Limb (tissue), 2 donors: ENCODE measurements around the gene MSH5.
"Not testable (repeated sequence)": the region's sequence is repeated elsewhere in the genome, so short reads cannot be mapped to it uniquely, and the experiment has no call there.

Experiments used
- DNase-seq, 2 donors: peaks; one replicate each; pipeline ENCODE4 v3.0.0-alpha.2; 2016; ENCODE audit errors: extremely low spot score in 2 of 2

The MSH5 gene

DNA sequence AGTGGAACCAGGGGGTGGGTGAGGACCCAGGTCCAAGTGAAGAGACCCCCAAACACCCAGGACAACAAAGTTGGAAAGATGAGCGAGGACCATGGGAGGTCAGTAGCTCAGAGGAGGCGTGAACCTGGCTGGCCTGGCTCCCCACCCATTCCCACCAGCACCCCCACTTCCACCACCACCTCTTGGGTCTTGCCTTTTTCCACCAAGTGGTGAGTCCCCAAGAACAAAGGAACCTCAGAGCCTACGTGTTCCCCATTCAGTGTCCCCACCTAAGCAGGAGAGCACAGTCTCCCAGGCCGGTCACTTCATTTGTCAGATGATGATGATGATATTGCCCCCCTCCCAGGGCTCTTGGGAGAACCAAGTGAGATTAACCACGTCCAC is 37.9 kb downstream of the MSH5 start:
- no peak for DNase-seq

DNA sequence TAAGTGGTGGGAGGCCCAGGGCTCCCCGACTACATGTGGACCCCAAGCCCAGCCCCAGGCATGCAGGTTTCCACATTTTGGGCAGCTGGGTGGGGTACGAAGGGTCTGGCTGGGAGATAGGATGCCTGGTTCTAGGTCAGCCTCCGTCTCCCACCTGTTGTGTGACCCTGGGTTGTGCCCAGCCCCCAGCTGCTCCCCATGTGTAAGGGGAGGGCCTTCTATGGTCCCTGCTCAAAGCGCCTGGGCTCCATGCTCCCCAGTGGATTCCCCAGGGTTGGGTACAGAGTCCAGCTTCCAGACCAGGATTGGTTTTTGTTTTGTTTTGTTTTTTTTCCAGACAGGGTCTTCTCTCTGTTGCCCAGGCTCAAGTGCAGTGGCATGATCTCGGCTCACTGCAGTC is 38.4 kb downstream of the MSH5 start:
- no peak for DNase-seq

DNA sequence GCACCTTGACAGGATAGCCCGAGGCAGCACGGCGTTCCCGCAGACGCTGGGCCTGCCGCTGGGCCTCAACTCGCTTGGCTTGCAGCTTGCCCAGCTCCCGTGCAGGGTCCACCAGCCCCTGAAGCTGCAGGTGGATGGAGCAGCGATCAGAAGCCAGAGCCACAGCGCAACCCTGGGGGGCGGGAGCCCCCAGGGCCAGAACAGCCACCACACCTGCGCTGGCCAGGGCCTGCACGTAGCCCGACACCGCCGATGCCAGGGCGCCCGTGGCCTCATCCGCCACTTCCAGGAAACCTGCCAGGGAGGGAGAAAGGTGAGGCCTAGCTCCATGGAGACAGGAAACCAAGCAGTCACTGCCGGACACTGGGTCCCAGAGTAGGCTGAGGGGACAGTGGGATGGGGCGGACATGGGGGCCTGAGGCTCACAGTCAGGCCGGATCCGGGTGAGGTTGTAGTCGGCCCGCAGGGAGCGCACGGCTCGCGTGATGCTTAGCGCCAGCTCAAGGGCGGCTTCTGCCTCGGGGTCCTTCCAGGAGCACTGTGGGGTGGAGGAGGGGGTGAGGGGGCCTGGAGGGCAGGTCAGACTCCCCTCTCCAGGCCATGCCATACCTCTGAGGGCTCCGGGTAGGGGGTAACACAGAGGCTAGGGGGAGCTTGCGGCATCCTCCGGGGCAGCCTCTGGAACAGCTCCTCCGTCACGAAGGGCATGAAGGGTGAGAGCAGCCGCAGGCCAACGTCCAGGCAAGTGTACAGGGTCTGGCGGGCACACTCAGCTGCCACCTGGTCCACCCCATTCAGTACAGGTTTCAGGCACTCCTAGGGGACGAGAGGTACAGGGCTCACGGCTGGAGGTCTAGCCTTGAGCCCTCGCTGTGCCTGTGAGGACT is 39.4 kb downstream of the MSH5 start:
- no peak for DNase-seq

DNA sequence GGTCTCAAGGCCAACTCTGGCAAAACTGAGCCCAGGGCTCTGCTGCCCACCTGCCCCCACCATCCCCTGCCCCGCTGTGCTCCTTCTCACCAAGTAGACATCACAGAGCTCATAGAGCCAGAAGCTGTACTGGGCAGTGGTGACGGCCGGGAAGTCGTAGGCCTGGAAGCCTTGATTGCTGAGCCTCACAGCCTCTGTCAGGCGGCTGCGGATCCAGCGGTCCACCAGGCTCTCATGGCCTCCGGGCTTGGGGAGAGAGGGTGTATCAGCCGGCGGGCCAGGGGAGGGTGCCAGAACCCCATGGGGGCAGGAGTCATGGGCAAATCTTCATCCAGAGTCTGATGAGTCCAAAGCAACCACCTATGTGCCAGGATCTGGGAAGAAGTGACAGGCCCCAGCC is 40.1 kb downstream of the MSH5 start:
- DNase-seq, result no peak

DNA sequence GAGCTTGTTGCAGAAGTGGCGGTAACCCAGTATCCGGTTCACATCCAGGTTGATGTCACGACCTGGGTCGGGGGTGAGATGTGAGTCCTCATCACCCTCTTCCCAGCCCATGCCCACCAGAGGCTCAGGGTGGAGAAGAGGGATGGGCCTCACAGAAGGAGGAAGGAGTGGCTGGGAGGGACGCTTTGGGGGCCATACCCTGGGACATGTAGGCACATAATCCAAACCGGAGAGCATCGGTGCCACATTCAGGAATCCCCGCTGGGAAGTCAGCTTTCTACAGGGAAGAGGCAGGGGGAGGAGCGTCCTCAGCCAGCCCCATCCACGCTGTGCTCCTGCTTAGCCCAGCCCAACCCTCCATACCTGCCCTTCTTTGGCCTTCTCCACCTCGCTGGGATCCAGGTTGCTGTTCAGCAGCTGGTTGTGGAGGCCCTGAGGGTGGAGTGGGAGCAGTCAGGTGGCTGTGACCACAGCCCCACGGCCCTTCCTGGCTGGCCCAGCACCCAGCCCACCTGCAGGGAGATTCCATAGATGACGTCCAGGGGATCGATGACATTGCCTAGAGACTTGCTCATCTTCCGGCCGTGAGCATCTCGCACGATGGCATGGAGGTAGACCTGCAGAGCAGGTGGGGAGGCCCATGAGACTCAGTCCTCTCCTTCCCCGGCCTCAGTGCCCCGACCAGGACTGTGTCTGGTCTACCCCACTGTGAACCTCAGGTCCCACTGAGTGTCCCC is 40.9 kb downstream of the MSH5 start:
- DNase-seq, result no peak

DNA sequence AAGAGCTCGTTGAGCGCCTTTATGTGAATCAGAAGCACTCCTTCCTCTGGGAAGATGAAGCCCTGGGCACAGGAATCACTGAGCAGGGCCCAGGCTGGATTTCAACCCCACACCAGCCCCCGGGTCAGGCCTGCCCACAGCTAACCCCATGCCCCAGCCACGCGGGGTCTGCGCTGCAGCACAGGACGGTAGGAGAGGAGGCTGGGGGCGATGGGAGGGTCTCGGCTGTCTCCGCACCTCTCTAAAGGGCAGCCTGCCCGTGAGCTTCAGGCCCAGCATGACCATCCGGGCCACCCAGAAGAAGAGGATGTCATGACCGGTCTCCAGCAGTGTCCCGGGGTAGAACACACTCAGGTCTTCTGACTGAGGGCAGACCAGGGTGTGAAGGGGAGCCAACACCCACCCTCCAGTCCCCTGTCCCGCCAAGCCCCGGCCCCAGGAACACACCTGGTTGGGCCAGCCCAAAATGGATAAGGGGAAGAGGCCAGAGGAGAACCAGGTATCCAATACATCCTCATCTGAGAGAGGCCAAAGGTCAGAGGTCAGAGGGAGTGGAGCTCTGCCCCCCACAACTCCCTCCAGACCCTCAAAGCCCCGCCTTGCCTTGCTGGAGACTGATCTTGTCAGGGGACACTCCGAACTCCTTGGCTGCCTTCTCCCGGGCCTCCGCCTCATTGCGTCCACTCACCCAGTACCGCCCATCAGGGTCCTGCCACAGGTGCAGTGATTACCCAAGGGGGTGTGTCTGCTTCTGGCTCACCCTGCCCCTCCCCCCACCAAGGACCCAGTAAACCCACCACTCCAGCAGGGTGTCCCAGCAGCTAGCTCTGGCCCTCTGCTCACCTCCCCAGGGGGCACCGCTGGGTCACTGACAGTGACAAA is 41.7 kb downstream of the MSH5 start:
- no peak for DNase-seq

DNA sequence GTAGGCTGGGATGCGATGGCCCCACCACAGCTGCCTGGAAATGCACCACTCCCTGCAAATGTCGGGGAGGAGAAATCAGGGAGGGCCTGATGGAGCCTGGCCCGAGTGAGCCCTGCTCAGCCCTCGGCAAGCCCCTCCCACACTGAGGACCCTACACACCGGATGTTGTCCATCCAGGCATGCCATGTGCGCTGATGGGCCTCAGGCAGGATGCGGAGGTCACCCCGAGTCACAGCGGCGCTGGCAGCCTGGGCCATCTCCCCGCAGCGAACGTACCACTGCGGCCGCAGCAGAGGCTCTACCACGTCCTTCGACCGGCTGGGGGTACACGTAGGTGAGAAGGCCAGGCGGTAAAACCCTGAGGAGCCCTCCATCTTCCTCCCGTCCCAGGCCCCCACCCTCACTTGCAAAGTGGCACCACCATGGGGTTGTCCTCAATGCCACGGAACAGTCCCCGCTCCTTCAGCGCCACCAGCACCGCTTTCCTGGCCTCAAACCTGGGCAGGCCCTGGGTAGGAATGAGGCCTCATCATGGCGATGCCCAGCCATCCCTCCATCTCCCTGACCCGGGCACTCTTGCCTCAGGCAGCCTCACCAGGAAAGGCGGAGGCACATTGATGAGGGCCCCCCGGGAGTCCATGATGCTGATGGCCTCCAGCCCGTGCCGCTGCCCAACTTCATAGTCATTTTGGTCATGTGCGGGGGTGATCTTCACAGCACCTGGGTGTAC is 42.5 kb downstream of the MSH5 start:
- no peak for DNase-seq

DNA sequence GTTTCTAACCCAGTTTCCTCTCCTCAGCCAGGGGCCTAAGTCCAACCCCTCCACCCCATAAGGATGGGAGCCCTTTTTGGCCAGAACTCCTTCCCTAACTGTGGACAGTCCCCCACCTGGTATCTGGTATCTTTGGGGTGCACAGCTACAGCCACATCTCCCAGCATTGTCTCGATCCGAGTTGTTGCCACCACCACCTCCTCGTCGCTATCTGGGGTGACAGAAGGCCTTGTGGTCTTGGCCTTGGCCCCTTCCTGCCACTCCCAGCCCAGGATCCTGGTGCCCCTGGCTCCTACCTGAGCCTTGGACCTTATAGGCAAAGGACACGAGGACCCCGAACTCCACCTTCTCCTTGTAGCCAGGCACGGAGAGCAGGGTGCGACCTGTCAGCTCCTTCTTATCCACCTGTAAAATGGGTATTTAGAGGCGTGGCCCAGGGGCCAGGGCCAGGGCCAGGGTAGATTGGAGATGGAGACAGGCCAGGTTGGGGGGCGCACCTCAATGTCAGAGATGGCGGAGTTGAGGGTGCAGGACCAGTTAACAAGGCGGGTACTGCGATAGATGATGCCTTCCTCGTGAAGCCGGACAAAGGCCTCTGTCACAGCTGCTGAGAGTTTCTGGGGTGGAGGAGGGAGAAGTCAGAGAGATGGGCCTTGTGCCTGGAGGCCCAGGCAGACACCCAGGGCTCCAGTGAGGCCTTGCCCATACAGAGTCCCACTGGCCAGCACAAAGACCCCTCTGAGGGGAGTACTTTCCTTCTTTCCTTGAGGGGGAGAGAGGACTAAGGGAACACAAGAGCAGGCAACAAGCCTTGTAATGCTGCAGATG is 44.5 kb downstream of the MSH5 start:
- DNase-seq, result no peak

DNA sequence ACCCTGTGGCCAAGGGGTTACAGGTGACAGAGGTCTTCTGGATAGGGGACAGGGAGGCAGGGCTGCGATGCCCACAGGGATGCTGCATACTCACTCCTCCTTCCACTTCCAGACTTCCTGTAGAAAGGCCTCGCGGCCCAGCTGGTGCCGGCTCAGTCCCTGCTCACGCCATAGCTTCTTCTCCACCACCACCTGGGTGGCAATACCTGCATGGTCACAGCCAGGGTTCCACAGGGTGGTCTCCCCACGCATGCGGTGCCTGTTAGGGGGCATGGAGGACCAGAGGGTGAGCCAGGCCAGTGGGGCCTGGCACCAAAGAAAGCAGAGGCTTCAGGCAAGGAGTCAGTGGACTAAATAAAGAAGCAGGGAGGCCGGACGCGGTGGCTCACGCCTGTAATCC is 45.7 kb downstream of the MSH5 start:
- DNase-seq, result no peak

DNA sequence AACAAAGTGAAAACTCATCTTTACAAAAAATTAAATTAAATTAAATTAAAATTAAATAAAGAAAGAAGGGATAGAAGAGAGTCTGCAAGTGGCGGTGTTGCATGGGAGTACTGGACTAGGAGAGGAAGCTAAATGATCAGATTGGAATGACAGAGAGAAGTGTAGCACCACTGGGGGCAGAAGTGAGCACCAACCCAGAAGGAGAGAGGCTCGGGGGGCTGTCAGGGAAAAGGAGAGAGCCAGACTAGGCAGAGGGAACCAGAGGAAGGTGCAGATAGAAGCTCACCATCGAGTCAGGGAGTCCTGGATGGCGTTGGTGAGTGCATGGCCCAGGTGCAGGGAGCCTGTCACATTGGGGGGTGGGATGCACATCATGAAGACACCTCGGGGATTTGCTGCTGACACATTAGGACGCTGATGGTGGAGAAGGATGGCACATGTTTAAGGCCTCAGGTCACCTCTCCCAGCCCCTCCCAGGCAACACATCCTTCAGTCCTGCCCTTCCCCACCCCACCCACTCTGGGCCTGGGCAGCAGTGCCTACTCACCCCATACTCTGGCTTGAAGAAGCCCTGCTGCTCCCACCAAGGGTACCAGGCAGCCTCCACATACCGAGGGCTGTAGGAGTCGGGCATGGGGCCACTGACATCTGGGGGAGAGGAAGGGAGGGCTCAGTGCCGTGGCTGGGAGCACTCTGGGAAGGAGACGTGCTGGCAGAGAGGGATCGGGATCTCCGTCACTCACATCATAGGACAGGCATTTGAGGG is 51.7 kb downstream of the MSH5 start:
- DNase-seq, result peak; percentile 52 to 77

DNA sequence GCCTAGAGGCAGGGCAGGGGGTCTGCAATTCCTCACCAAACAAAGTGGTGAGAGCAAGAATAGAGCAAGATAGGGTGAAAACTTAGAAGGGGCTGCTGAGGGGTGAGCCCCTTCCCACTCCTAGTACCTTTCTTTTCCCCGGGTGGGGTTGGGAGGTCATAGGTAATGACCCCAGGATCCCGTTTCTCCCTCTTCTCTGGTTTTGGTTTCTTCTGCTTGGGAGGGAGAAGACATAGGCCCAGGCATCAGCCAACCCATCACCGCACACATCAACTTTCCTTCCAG is 52.2 kb downstream of the MSH5 start:
- DNase-seq, result no peak

DNA sequence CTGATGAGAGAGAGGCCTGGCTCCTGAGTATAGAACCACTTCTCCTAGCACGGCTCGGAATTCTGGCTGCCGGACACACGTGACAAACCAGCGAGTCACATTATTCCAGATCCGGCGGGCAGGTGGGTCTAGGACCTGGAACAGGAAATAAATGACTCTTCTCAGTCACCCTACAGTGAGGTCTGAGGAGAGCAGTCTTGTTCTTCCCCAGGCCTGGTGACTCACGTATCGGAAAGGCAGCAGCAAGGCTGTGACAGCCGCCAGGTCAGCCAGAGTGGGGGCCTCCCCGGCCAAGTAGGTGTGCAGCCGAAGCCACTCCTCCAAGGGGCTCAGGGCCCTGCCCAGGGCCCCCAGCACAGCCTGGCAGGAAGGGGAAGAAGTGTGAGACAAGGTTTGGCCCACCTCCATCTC is 53.0 kb downstream of the MSH5 start:
- no peak for DNase-seq

DNA sequence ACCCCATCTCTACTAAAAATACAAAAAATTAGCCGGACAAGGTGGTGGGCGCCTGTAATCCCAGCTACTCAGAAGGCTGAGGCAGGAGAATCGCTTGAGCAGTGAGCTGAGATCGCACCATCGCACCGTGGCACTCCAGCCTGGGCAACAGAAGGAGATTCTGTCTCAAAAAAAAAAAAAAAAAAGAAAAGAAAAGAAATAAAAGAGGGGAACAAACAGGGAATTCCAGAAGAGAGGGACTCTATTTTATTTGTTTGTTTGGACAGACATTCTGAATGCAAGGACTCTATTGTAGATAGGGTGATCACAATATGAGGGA is 54.1 kb downstream of the MSH5 start:
- not testable (repeated sequence) for DNase-seq

DNA sequence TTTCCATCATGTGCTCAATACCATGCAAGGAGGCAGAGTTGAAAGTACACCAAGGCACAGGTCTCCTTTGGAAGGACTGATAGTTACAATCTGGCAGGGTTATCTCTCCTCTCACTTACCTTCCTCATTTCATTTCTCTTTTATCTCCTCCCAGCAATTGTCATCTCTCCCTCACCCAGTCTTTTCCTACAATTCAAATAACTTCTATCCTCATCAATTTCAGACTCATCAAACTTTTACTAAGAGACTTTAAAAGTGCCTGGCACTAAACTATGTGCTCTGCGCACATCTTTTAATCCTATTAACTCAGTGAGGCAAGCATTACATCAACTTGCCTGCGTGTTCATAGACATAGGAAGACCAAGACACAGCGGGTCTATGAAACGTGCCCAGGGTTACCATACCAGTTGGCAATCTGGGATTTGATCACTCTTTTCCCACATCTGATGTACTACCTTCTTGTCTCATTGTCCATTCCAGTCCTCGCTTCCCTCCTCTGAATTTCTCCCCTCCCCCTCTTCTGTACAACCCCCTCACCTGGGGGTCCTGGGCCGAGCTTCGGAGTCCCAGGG is 54.6 kb downstream of the MSH5 start:
- DNase-seq, result no peak

DNA sequence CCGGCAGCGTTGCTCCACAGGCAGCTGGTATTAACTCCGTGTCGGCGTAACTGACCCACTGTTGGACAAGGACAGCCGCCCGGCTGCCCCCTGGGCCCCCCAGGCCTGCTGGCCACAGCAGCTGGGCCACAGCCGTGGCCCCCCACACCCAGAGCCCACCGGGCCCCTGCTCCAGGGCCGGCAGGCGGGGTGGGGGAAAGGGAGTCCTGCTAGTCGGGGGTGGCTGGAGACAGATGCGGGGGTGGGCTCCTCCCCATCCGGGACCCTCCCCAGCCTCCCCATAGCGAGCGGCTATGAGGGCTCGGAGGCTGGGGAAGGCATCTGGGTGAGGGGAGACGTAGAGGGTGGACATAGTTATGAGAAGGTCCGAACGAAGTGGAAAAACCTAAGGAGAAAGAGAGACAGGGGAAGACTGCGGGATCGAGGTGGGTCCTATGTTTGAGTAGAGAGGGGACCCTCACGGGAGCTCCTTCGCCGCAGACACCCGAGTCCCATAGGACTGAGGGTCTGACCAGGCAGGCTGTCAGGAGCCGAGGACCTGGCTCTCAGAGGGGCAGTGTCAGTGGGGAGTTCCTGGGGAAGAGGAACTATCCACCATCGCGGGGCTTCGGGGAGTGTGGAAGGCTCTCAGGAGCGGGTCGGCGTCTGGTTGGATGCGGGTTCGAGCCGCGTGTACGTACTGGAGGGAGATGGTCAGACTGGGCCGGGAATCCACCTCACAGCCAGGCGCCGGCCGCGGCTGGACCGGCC is 55.2 kb downstream of the MSH5 start:
- peak in 1 of 2 donors; percentile 54 for DNase-seq

DNA sequence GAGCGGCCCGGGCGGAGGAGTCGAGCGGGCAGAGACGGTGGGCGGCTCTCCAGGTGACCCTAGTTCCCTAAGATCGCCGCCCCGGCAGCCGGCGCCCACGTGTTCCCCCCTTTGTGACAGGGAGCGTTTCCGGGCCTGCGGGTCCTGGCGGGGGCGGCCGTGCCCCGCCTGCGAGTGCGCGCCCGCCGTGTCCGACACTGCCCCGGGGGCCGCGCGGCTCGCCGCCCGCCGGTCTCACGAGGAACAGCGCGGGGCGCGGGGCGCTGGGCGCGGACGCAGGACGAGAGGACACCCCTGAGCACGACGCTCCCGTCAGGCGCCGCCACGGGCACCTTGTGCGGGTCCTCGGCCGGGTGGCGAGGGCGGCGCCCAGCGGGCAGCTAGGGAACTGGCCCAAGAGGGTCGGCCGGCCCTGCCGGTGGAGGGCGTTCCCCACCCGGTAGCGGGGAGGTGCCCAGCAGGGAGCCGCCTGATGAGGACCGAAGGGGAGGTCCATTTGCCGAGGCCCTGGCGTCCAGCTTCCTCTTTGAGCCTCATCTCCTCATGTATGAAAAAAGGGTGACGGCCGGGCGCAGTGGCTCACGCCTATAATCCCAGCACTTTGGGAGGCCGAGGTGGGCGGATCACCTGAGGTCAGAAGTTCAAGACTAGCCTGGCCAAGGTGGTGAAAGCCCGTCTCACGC is 56.0 kb downstream of the MSH5 start, which contains the start of gene VARS1:
Gene VARS1 (minus strand): TSS at position 137 of the 683 bp plus-strand sequence. CDS start 535 bp downstream, outside the sequence.
- DNase-seq, result peak; percentile 87 to 92

DNA sequence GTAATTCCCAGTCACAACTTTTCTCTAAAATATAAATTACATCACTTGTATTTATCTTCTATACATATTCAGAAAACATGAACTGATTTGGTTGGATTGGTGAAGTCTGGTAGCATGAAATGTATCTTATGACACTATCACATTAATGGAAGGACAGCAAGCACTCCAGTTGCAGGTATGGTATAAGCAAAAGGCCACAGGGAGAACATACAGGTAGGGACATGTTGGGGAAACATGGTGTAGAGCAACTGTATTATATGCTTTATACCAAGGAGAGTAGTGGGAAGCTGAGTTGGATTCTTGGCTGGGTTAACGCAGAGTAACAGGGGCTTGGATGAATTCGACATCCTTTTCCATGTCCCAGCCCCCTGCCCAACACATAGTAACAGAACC is 57.2 kb downstream of the MSH5 start:
- no peak for DNase-seq

DNA sequence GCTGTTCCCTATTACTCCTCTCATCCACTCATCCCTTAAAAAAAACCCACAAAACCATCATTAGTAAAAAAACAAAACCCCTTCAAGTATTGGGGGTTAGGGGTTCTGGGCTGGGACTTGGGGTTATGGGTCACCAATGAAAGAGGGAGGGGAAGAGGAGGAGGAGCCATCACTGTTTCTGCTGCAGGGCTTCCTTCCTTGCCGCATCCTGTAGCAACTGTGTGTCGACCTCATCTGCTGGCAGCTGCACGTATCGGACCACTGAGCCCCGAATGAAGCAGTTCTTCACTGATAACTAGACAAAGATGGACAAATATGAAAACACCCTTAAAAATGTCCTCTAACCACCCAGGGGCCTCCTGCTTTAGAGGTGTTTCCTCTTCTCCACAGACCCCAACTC is 57.8 kb downstream of the MSH5 start:
- no peak for DNase-seq
